HG03439 (cell line): ENCODE measurements around the gene NAV2.

Experiments
- ATAC-seq: cut with Tn5 transposase; IDR thresholded peaks from one replicate; pipeline ENCODE4 v1.9.1; 2021; ENCODE audit warnings: mild to moderate bottlenecking, moderate library complexity; ENCODE audit not compliant: unreplicated experiment

The NAV2 gene

DNA sequence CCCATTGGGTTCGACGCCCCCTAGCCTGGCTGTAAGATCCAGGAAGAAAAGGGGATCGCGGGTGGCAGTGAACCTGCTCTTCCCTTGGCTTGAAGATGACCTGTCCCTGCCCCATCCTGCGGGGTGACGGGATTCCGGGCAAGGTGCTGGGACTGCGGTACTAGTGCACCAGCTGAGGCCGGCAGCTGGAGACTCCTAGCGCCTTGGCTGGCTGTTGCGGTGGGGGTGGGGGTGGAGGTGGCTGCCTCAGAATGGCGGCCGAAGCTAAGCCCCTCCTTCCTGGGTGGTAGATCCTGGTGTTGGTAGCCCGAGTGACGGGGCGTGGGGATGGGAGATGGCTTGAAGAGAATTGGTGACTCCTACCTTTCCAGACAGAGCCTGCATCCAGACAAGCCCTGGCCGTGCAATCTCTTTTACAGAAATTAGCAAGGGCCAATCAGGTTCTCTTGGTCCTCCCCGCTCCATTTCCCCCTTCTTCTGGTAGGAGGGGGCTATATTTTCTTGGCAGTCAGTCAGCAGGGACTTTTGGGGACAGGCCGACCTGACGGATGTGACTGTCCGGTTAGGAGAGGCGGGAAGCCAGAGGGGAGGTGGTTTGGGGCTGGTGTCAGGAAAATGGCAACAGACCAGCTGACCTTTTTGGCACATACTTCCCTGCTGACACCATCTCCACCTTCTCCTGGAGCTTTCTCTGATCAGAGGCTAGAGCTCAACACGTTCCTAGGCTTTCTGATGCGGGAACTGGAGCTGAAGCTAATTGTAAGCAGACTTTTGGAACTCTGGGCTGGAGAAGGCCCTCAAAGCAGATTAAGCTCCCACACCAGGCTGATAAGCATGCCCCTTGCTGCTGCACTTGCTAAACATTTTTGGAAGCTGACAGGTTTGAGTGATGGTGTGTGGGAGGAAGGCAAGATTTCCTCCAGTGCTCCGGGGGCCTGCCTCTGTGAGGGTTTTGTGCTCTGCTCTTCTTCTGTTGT, 2.0 kb downstream of the NAV2 start:
- no peak for ATAC-seq

DNA sequence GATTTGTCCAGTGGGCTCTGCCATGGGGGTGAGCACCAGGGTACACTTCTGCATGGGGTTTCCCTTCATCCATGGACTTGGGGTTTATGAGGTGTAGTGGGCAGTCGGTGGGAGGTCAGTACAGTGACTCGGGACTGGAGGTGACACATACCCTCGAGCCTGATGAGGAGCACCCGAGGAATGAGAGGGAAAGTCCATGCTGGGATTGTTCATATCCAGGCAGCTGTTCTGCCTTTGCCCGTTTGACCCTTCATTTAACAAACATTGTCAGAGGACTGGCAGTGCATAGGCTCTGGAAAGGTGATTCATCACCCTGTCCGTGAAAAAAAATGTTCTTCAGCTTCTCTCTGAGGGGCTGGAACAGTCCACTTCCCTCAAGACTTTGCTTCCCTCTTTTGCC, 2.7 kb downstream of the NAV2 start:
- ATAC-seq: no peak

DNA sequence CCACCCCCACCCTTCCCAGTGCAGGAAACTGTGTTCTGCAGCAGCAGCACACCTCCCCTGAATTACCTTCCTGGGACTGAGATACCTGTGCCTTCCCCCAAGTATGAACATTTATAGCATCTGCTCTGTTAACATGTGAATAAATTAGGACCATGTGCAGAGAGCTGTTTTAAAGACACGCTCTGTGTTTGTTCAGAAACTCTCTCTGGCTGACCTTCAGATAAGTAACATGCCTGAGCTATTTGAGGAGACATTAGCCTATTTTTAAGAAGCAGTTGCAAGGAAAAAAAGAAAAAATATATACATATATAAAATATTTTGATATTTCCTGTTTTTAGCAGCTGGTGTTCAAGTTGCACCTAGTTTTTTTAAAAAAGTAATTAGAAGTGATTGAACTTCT, 5.4 kb downstream of the NAV2 start:
- ATAC-seq: no peak

DNA sequence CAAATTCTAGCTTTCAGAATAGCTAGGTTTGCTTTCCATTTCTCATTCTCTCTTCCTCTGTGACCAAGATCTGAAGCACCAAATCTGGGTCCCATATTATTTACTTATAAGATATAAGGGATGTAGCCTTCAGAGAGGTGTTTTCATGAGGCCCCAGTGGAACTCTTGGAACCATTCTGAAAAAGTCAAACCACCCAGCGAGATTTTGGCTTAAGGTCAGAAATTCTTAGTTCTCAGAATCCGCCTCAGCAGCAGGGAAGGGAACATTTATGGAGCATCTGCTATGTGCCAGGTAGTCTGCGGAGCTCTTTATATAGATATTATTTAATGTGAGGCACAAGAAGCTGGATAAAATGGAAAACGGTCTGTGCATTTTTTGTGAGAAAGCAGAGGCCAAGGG, 6.3 kb downstream of the NAV2 start:
- no peak for ATAC-seq

DNA sequence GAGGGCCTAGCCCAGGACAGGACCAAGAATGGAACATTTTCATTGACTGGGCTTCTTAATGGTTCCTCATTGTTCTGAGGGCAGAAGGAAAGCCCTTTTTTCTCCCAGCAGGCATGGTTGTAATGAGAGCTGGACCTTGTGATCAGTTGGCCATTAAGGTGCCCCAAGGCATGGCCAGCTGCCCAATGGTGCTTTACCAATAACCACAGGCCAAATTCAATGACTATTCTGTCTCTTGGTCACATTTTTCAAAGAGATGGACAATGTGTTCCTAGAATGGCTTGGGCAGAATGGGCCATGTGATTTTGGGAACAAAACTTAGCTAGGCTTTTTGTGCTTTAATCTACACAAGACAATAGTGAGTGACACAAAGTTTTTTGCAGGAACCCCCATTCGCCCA, 7.3 kb downstream of the NAV2 start:
- no peak for ATAC-seq

DNA sequence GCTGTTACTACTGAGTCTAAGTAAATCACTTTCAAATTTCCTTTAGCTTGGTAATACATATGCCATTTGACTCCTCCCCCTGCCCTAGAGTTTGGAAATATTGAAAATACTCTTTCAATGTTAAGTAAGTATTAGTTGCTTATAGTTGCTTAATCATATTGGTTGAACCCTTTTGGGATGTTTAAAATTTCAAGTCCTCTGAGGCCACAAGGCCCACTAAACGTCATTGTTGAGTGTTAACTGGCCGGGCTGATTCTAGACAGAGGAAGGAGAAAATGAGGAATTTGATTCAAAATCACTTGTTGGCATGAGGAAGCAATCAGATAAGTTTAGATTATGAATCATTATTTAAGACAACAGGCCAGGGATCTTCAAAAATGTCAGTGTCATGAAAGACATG, 8.5 kb downstream of the NAV2 start:
- no peak for ATAC-seq

DNA sequence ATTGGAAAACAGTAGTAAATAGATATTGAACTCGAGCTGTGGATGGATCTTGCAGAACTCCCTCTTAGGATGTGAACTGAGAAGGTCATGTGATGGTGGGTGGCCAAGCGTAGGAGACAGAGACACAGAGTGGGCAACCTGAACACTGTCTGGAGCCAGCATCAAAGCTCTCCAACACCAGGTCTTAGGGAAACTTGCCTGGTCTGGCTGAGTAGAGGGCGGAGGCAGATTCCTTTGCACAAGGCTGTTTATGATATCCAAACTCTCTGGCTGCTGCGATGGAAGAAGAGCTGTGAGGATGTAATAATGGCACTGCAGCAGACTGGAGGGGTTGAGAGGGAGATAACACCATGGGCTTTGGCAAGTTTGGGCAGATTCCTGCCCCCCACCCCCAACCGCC, 10.1 kb downstream of the NAV2 start:
- no peak for ATAC-seq

DNA sequence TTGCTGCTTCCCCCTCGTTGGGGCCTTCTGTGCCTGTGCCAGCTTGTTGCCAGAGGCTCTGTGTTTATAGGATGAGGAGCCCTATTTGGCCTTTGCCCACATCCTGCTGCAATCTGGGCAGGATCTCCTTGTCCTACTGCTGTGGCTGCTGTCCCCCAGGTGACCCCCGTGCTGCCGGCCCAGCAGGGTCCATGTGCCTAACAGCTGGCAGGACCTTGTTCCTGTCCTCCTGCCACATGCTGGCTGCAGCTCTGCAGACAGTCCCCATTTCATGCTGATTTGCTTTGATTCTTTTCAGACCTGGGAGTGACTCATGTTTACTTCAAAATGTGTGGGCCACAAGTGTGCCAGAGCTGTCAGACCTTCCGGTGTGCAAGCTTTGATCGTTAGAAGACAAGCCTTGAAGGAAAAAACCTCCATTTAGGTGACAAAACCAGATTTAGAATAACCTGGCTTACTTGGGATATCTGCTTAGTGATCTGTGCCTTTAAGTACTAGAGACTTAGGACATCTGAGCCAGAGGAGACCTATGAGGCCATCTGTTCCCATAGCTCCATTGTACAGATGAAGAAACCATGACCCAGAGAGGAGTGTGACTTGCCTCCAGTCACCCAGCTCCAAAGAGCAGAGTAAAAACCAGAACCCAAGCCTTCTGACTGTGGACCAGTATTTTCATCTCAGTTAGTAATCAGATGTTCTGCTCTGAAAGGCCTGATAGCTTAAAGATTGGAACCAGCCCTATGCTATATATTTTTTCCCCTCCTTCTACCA, 11.1 kb downstream of the NAV2 start:
- no peak for ATAC-seq

DNA sequence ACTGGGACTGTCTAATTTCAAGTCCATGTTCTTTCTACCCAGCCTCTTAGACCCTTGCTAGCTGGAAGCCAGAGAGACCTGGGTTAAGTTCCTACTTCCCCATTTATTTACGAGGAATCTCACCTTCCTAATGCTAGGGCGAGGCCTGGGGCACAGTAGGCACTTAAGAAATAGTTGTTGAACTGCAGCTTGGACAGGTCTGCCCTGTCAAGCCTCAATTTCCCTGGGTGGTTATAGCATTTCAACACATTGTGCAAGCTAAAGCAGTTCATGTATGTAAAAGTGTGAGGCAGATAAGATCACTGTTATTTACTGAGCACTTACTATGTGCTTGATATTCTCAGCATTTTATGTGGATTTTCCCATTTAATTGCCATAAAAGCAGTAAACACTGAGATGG, 12.1 kb downstream of the NAV2 start:
- no peak for ATAC-seq

DNA sequence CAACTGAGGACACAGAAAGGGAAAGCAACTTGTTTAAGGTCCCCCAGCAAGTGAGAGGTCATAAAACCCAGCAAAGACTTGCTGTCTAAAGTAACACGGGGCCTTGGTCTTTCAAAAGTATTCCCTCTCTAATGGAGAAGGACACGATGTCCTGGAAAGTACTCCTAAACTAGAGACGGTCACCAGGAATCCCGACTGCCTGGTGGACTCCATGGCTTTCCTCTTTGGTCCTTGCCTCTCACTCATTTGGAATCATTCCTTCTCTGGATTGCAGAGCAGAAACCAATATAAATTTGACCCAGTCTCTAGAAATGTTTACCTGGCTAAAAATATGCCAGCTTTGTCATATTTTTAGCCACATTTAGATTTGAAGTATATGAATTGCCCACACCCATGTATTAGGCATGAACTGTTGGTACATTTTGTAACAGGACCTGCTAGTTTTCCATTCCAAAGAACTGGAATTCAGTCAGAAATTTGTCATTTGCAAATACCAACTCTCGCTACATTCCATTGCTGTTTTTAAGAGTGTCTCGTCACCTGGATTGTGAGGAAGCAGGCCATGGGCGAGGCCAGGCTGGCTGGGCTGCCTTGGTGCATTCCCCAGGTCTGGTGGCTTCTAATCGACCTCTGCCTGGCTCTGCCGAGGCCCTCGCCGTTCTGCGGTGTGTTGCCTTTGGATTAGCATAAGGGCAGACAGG, 12.9 kb downstream of the NAV2 start:
- ATAC-seq: no peak

DNA sequence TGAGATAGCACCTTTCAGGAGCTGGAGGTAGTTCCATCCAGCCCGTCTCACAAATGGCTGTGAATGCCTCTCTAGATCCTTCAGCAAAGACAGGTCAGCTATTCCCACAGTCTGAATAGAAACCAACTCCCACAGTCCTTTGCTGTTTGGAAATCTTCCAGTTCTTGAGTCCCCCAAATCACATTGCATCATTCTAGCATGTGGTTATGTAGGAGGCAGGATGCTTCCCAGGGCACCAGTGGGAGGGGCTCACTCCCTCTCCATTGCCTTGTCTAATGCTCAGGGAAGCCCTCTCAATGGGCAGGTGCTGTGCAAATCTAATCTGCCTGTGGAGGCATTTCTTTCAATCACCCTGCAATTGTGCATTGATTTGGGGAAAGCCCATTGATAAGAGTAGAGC, 14.6 kb downstream of the NAV2 start:
- no peak for ATAC-seq

DNA sequence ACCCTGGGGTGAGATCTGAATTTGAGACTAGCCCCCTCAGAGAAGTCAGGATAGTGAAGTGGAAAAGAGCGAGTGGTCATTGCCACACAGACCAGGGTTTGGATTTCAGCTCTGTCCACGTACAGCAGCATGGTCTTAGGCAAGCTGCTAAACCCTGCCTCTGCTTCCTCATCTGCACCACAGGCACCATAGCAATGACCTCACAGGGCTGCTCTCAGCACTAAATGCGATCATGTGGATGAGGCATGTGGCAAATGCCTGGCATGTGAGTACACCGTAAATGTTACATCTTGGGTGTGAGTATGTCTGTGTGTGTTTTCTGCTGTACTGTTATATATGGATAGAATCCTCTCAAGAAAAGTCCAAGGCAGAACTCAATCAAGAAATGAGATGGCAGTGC, 15.8 kb downstream of the NAV2 start:
- ATAC-seq: no peak

DNA sequence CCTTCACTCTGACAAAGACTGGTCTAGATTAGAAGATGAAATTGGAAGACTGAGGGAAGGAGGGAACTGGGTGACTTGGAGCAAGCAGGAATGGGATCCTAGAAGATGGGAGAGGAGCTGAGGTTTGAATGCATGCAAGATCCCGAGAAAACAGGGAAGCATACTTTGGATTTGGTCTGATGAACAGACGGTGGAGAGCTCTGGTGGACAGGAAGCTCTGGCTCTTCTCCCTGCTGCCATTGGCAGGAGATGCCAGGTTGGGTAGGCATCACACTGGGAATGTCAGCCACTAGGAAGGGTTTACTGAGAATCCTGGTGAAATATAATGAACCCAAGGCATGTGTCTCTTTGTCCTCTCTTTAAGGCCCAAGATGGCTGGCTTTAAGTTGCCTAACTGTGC, 16.5 kb downstream of the NAV2 start:
- ATAC-seq: no peak

DNA sequence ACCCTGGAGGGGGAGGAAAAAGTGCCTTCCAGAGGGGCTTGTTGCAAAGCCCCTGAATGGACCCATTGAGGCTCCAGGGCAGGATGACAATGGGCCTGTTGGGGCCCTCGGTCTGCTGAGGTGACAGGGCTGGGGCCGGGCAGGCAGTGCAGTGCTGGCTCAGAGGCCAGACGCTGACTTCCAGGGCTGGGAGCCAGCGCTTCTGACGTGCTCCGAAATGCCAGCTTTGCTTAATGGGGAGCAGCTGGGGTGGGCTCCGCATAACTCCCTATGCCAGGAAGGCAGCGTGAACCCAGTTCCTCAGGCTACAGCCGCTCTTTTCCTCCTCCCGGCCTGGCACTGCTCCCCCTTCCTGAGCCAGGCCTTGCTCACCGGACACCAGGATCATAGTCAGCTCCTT, 17.7 kb downstream of the NAV2 start:
- no peak for ATAC-seq

DNA sequence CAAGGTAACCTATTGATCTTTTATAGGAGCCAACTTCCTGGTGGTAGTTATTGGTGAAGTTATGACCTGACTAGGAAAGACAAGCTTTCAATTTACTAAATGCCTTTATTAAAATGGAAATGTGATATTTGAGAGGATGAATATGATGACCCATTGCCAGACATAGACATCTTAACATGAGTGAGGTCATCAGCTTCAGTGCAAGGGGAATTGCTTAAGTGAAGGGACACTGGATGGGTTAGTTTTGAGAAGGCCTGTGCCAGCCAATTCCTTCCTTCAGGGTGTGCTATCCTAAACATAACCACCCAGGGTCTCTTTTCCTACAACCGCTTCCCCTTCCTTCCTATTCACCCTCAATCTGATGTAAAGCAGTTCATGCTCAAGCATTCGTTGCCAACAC, 21.5 kb downstream of the NAV2 start:
- ATAC-seq: no peak

DNA sequence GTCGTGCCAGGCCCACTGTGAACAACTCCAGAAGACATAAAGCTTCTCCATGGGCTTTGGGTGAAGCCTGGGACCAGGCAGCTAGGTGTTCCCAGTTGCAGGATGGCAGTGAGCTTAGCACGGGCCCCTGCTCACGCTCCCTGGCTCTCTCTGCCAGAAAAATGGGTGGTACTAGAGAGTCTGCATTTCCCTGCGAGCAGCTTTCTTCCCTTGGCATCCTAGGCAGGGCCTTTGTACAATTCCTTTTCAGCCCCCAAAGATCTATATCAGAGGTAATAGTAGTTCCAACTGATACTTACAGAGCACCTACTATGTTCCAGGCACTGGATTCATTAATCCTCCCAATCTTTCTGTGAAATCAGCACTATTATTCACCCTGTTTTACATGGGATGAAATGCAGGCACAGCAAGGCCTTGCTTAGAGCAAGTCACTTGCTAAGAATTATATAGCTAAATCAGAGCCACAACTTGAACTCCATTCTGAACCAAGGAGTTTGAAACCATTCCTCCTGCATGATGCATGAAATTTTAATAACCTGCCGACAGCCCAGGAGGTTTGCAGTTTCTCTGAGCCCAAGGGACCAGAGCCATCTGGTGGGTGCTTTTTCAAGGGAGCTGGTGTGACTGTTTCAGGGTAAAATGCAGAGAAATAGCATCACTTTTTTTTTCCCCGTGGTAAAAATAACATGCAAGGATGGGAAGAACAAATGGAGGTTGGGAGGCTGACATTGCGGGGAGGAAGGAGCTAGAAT, 22.7 kb downstream of the NAV2 start:
- no peak for ATAC-seq

DNA sequence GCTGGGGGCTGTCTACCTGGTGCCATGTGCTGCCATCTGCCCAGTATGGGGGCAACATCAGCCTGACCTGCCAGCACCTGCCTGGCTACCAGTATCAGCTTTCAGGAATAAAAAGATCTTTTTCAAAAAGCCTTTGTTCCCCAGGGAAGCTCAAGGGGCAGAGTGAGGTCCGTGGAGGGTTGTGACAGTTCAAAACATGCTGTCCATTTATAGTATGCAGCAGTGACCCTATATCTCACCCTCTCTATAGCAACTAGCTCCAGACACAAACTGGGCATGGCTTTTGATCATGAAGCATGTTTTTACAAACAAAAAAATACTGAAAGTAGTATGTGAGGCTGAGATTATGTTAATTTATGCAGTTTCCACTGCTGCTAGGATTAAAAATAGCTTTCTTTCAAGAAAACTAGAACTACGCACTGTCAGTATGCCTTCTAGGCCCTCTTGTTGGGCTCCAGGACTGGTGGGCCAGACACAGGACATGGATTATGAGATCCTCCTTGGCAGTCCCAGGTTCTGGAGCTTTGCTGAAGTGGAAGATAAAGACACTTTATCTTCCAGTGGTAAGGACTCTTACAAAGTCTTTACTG, 23.4 kb downstream of the NAV2 start:
- ATAC-seq: no peak

DNA sequence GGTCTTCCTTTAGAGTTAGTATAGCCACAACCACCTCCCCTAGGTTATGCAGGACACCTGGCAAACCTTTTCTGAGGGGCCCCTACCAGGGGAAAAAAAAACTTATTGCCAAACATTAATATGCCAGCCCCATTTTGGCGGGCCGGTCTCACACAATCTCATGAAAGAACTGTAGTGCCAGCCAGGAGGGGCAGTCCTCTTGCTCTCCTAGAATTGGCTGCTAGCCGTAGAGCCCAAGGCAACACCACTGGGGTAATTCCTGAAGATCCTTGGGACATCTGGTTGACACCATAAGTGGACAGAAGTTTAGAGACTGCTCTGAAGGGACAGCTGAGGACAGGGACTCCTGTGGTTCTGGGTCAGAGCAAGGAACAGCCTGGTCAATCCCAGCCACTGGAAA, 24.2 kb downstream of the NAV2 start:
- no peak for ATAC-seq

DNA sequence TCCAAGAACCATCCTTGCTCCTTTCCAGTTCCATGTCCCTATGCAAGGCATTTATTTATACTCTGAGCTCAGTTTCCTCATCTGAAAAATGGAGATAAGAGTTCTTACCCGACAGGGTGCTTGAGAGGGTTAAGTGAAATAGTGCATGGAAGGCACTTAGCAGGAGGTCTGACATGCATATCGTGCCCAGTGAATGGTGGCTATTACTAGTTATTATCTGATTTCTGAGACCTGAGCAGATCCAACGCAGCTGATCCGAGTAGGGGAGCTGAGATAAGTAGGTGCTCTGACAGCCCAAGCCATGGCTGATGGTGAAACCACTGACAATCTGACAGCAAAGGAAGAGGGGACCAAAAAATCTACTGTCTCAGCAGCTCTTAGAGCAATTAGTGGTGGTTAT, 24.9 kb downstream of the NAV2 start:
- no peak for ATAC-seq

DNA sequence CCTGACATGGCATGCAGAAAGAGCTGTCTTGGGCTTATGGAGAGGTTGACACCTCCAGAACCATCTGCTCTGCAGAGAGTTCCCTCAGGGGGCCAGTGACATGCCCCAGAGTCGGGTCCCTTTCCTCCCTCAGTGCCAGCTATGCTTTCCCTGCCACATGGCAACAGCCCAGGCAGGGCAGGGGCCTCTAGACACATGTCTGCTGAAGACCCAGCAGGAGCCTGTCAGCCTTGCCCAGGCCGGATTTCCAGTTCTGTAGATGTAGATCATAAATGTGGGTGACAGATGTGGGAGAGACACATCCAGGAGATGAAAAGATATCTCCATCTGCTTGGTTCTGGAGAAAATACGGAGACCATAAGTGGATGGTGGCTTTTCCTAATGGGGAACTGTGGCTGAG, 25.5 kb downstream of the NAV2 start:
- ATAC-seq: no peak

DNA sequence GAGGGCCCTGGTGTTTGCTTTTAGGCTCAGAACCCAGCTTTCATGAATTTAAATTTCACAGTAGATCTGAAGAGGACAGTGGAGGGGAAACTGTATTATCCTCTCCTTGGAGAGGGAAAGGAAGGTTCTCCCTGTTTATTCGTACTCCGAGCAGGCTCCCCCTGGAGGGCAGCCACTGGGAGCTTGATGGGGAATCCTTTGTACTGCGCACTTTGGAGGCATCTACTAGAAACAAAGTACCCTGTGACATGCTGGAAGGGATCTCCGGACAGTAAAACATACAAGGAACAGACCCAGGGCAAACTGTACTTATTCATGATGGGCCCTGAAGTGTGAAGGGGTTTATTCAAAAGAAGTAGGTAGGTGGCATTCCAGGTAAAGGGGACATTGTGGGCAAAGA, 27.2 kb downstream of the NAV2 start:
- no peak for ATAC-seq
